ENCODE measurements around the gene DLGAP1. TPM values are rescaled to one million over a fixed set of nuclear protein-coding genes. Genes with fewer than 3 reads are reported as not detected.

Gene DLGAP1
- total RNA-seq (ENCODE audit: low replicate concordance) = 2.9 TPM in 1 of 2 replicates, not detected in the other

DNA sequence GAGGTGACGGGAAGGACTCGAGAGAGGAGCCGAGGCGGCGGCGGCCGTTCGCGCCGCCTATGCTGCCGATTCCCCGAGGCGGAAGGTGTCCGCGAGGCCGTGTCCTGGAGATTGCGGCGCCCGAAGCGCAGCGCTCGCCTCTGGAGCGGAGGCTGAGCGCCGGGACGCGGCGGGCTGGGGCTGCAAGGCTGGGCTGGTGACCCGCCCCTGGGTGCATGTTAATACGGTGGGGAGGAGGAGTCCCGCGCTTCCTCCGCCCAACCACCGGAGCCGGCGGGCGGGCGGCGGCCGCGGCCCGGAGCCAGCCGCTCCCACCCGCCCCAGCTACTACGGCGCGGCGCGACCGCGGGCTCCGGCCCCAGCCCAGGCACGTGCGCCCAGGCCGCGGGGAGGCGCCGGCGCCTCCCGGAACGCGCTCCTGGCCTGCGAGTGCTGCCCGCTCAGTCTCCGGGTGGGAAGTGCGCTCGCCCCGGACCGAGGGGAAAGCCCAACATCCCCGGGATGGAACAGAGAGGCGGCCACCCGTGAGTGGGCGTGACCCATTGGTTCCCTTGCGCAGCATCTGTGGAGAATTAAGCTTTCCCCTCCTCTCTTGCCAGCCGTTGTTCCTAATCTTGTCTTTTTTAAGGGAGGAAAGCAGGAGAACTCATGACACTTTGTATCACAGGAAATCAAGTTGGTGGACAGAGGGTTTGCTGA lies at the start of gene DLGAP1:
Gene DLGAP1, minus strand, starts transcription at position 195 of the 699 bp plus-strand sequence.

DNA sequence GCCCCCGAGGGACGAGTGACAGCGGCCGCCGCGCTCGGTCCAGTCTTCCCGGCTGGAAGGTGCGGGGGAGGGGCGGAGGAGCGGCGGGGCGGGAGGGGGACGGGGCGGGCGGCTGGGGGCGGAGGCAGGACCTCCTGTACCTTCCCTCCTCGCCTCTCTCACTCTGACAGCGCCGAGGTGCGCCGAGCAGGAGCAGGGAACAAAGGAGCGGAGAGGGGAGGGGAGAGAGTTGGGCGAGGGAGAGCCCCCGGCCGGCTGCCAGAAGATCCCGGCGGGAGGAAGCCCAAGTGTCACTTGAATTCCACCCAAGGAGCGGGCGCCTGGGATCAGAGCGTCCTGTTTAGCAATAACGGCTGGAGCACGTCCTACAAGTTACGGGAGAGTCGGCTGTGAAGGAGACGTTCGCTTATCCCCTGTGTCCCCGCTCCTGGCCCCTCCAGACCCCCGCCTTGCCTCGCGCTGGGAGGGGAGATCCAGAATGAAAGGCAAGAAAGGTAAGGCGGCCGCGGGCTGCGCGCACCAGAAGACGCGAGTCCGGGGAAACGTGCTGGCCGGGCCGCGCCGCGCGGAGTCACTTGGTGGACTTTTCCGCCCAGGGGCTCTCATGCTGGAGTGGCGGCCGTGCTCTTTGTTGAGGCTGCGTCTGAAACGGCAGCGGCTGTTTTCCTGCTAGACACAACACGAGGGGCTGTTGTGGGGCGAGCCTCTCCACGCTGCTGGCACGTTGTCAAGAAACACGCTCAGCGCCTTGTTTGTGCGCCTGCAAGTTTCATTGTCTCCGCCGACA lies 1004.9 kb downstream of the DLGAP1 start, which contains the start of gene TGIF1:
Gene TGIF1, plus strand, starts transcription at position 161 of the 787 bp plus-strand sequence. Its CDS starts 318 bp downstream, at position 479.

